K562 (cell line): ENCODE measurements around the gene PRPS1L1. TPM values are rescaled to one million over a fixed set of nuclear protein-coding genes. Genes with fewer than 3 reads are reported as not detected.

Source experiments
- ATAC-seq: fragments of 200-7000 bp; cut with Tn5 transposase; 3 replicates; pipeline ENCODE4 v1.9.1; 2020; ENCODE audit warnings: moderate library complexity
- BruUV-seq: library from RNA; stranded (reverse); fragments of 400-500 nt; replicated peaks from 2 replicates; lab custom pipeline; 2021; lab: Mats Ljungman, UMichigan
- CTCF ChIA-PET: fragments of 300-600 bp; formaldehyde crosslinking; extraction: SDS; loops from one replicate; lab custom pipeline; 2021; ENCODE audit warnings: low intra/inter-chr PET ratio; lab: Yijun Ruan, JAX
- POLR2A ChIA-PET: fragments of 300-600, 350-650 bp; sonication (Branson Sonifier 250); formaldehyde crosslinking; extraction: SDS; loops from one replicate; lab custom pipeline; 2021; ENCODE audit warnings: antibody characterized with exemption, inconsistent platforms; lab: Yijun Ruan, JAX
- DNase-seq, 4 experiments: peaks; one replicate each; pipeline versions ENCODE4 v3.0.0 to v3.0.0-alpha.2; 2011 to 2018; ENCODE audit warnings: low spot score in 3 of 4, mixed read lengths in 3 of 4; ENCODE audit errors: extremely low read depth in 1 of 4
- FAIRE-seq: peaks from 2 replicates; lab custom pipeline; 2011; peaks lifted over from hg19 to GRCh38; lab: Jason Lieb, UNC
- H2AFZ ChIP-seq: 2 replicates; pipeline ENCODE4 v1.6.0; 2011; ENCODE audit warnings: low read depth, low read length, control low read depth, inconsistent platforms
- H3K27ac ChIP-seq: fragments of 200-600 bp; 3 replicates; pipeline ENCODE4 v1.8.0; 2011; ENCODE audit warnings: low read depth, mild to moderate bottlenecking, control low read depth, inconsistent platforms, low read length, moderate library complexity, mixed read lengths; ENCODE audit errors: extremely low read depth
- H3K27me3 ChIP-seq, 2 experiments: fragments of 300-600 bp in 1 of 2; 2 replicates in 1 of 2; 3 replicates in 1 of 2; pipeline versions ENCODE4 v1.6.0 to v1.8.0; 2011; ENCODE audit warnings: inconsistent platforms in 2 of 2, low read length in 2 of 2, mild to moderate bottlenecking in 1 of 2, mixed read lengths in 1 of 2, moderate library complexity in 1 of 2; ENCODE audit not compliant: control insufficient read depth in 2 of 2, insufficient read depth in 2 of 2
- H3K36me3 ChIP-seq: fragments of 300-600 bp; 3 replicates; pipeline ENCODE4 v1.8.0; 2011; ENCODE audit warnings: mild to moderate bottlenecking, low read length, inconsistent platforms; ENCODE audit not compliant: control insufficient read depth, insufficient read depth
- H3K4me1 ChIP-seq, 2 experiments: fragments of 200-600 bp in 1 of 2; replicated peaks in 1 of 2; 2 replicates in 1 of 2; 3 replicates in 1 of 2; pipeline versions ENCODE4 v1.5.1 to v1.8.0; 2011; ENCODE audit warnings: inconsistent platforms in 2 of 2, low read length in 2 of 2, mild to moderate bottlenecking in 1 of 2, mixed read lengths in 1 of 2, moderate library complexity in 1 of 2; ENCODE audit not compliant: control insufficient read depth in 2 of 2, insufficient read depth in 2 of 2
- H3K4me2 ChIP-seq: 2 replicates; pipeline ENCODE4 v1.6.1; 2011; ENCODE audit warnings: low read length, control low read depth, inconsistent platforms, mixed read lengths; ENCODE audit not compliant: insufficient read depth
- H3K4me3 ChIP-seq: fragments of 200-600 bp; sonication (generic), shearing (Covaris generic); 2 replicates; pipeline ENCODE4 v1.5.1; 2016; ENCODE audit warnings: control low read depth, inconsistent platforms
- H3K79me2 ChIP-seq: fragments of 200-600 bp; 3 replicates; pipeline ENCODE4 v1.8.0; 2011; ENCODE audit warnings: low read length, inconsistent platforms; ENCODE audit not compliant: control insufficient read depth, insufficient read depth
- H3K9ac ChIP-seq, 2 experiments: 2 replicates each; pipeline versions ENCODE4 v1.6.0 to v1.6.1; 2011; ENCODE audit warnings: low read depth in 2 of 2, low read length in 2 of 2, control low read depth in 1 of 2, inconsistent platforms in 1 of 2, mild to moderate bottlenecking in 1 of 2, mixed read lengths in 1 of 2; ENCODE audit not compliant: insufficient read depth in 1 of 2
- H3K9me1 ChIP-seq: one replicate; pipeline ENCODE4 v1.6.0; 2011; ENCODE audit warnings: inconsistent platforms, mild to moderate bottlenecking, low read length, moderate library complexity; ENCODE audit not compliant: control insufficient read depth, insufficient read depth
- H3K9me3 ChIP-seq: replicated peaks from 2 replicates; pipeline ENCODE4 v1.5.1; 2011; ENCODE audit warnings: low read depth, low read length, inconsistent platforms; ENCODE audit not compliant: control insufficient read depth, insufficient read depth
- H4K20me1 ChIP-seq: replicated peaks from 2 replicates; pipeline ENCODE4 v1.6.1; 2011; ENCODE audit warnings: low read length, inconsistent platforms, mixed read lengths; ENCODE audit not compliant: control insufficient read depth, insufficient read depth
- C11orf30 ChIP-seq: fragments of 450-650 bp; IDR thresholded peaks from 2 replicates; pipeline ENCODE4 v1.6.1; 2016; ENCODE audit warnings: low read depth, mild to moderate bottlenecking
- HDAC3 ChIP-seq: fragments of 450-650 bp; IDR thresholded peaks from 2 replicates; pipeline ENCODE4 v1.6.1; 2018; ENCODE audit warnings: borderline replicate concordance, mild to moderate bottlenecking, moderate library complexity; ENCODE audit not compliant: partially characterized antibody
- KLF10 ChIP-seq: fragments of 250-450 bp; sonication (Bioruptor Pico); IDR thresholded peaks from 2 replicates; pipeline ENCODE4 v1.6.1; 2021; ENCODE audit warnings: matching md5 sums
- MAFF ChIP-seq: IDR thresholded peaks from 2 replicates; pipeline ENCODE4 v1.6.1; 2012; ENCODE audit warnings: low read length, improper control_type of control experiment
- MAFK ChIP-seq: IDR thresholded peaks from 2 replicates; pipeline ENCODE4 v1.6.1; 2011; ENCODE audit warnings: low read length, improper control_type of control experiment
- ZBTB43 ChIP-seq: sonication (generic); formaldehyde crosslinking; IDR thresholded peaks from 2 replicates; pipeline ENCODE4 v1.8.0; 2023; ENCODE audit warnings: mild to moderate bottlenecking, missing genetic modification reagents
- ZNF316 ChIP-seq: fragments of 450-650 bp; IDR thresholded peaks from 2 replicates; pipeline ENCODE4 v1.6.1; 2016
- WGBS: fragments of 100-300 bp; shearing (Covaris generic); methylation state at CpG from one replicate; pipeline ENCODE4 v1.1.6; 2016; ENCODE audit warnings: low coverage, mixed read lengths; ENCODE audit not compliant: insufficient coverage; ENCODE audit errors: missing lambda C conversion rate; 5-methylcytosine and 5-hydroxymethylcytosine counted together
- in situ Hi-C: fragments of 300-500 bp; cut with MboI; formaldehyde crosslinking; loops from 4 replicates; pipeline ENCODE4 v1.15.0; 2018; ENCODE audit warnings: inconsistent platforms, mixed read lengths
- intact Hi-C: fragments of 100-400 bp; cut with micrococcal nuclease; formaldehyde crosslinking; loops from 2 replicates; pipeline ENCODE4 v1.14.2; 2022
- polyA plus RNA-seq, 8 experiments: library from polyadenylated mRNA; depleted of rRNA in 4 of 8; stranded (reverse) in 5 of 8; unstranded in 3 of 8; fragments of >200 nt; fragmentation: Nextera tagmentation in 2 of 8; fragmentation: Illumina TruSeq in 1 of 8; extraction: Ambion mirVana in 2 of 8; extraction: Trizol in 1 of 8; gene quantifications; 2 replicates each; pipeline versions ENCODE4 v1.2.1 to v1.2.3, GENCODE V29; 2011 to 2014; ENCODE audit warnings: inconsistent platforms in 1 of 8, missing spikeins in 1 of 8
- total RNA-seq, 7 experiments: library from RNA; depleted of rRNA in 6 of 7; stranded (reverse); fragments of >200 nt in 6 of 7; fragmentation: Illumina TruSeq in 2 of 7; extraction: Trizol in 2 of 7; gene quantifications; 2 replicates each; pipeline versions ENCODE4 v1.2.1 to v1.2.3, GENCODE V29; 2011 to 2021; ENCODE audit warnings: low replicate concordance in 1 of 7

The PRPS1L1 gene
- total and polyA plus RNA-seq, 9 of the 15 experiments (the other 6 are each of a cell fraction or from before 2014, with no cell fraction given) = 0.07 to 0.10 (median 0.08) TPM; not detected in 6

GRCh38 chr7:17996442-17997223 is 31.0 kb downstream of the PRPS1L1 start:
- H3K27ac ChIP-seq = no peak overlapping the region
- in situ Hi-C loops = no loop called here
- ATAC-seq (no peak), FAIRE-seq (no peak), DNase-seq (no peak)
- H3K9me3 ChIP-seq = peaks cover 9% of the 10 kb centered on the region
- H3K36me3 ChIP-seq = no peaks in the 10 kb centered on the region
- H3K9ac ChIP-seq = no peak overlapping the region
- ChIA-PET CTCF (no interaction called here), POLR2A (no interaction called here)
- H2AFZ ChIP-seq = no peak overlapping the region
- WGBS = 6% methylated on average over 1 of the region's 1 CpG
- no peaks in the 10 kb centered on the region for H4K20me1 ChIP-seq
- intact Hi-C loops = no loop called here
- no peaks in the 10 kb centered on the region for H3K27me3 ChIP-seq
- H3K4me2 ChIP-seq = no peak overlapping the region
- no peaks in the 10 kb centered on the region for H3K4me1 ChIP-seq
- 0 out of 3 replicates have a peak, but pooled peaks cover 2% of the 10 kb centered on the region for H3K79me2 ChIP-seq
- BruUV-seq = no TSS peak
- H3K4me3 ChIP-seq = no peak overlapping the region
- TF ChIP-seq ZBTB43 = no peak
- peak; percentile 50; the same call in 1 of the 2 replicates for TF ChIP-seq MAFK
- no peak for TF ChIP-seq KLF10
- peak; percentile 53 for TF ChIP-seq C11orf30
- peak; percentile 76 for TF ChIP-seq ZNF316
- no peak for TF ChIP-seq HDAC3
- peak; percentile 56; the same call in 1 of the 2 replicates for TF ChIP-seq MAFF
- H3K9me1 ChIP-seq = no peaks in the 10 kb centered on the region
